Lung microvascular endothelial cell (primary cell): ENCODE results near the gene DDR2. TPM values are rescaled to one million over a fixed set of nuclear protein-coding genes. Genes with fewer than 3 reads are reported as not detected.

ENCODE experiments used
- DNase-seq, 2 donors: peaks; one replicate each; pipeline versions ENCODE4 v3.0.0 to v3.0.0-alpha.2; 2010; ENCODE audit warnings: low read depth in 2 of 2
- total RNA-seq: library from RNA; depleted of rRNA; stranded (reverse); fragments of >200 nt; gene quantifications from 2 replicates; pipeline ENCODE4 v1.2.1, GENCODE V29; 2014

DDR2 gene
- total RNA-seq, 1 donor from 2014 or later: 3.4 TPM

DNA sequence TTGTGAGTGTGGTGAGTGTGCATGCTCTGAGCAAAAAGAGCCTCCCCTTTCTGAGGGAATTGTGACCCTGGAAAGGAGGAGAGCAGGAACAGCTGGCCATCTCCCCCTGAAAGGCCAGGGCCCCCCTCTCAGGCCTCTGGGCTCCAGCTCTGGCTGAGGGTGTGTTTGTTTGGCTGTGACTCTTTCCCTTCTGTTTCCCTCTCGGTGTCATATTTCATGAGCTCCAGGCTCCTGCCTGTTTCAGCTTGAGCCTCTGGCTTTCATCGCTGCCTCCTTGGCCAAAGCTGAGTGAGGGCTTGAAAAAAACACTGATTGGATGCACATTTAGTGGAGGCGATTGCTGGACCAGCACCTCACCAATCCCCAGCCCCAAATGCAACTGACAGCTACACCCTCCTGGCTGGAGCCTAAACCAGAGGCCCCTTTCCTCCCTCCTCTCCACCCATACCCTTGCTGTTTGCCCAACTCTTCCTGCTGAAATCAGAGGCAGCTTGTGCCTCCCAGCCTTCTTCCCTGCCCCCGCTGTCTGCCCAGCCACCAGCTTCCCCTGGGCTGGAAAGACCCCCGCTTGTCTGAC lies 64.1 kb downstream of the DDR2 start:
- DNase-seq: peak; percentile 81 to 83

DNA sequence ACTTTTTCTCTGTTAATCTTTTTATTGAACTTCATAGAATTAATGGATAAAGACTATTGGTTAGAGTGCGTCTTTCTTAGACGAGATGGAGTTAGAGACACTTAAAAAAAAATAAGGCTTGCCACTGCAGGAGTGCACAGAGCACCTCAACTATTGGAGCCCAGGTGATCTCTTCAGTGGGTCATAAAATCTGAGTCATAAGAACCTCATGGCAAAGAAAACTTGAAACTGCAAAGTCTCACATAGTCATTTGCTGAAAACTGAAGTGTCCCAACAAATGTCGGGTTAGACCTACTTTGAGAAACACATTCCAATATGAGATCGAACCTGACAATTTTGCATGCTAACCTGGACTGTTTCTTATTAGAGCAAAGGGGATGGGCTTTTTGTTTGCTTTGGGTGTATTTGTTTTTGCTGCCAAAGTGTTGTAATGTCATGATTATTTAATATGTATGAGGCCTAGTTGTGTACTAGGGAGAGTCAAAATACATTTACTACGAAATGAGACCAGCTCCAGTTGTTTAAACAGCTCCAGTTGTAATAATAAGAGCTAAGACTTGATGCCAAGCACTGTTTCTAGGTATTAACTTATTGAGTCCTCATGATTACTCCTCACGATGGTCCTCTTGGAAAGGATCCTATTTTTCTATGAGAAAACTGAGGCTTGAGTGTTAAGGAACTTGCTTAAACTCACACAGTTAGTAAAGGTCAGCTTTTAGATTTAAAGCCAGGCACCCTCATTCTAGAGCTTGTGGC lies 65.1 kb downstream of the DDR2 start:
- DNase-seq: no peak

DNA sequence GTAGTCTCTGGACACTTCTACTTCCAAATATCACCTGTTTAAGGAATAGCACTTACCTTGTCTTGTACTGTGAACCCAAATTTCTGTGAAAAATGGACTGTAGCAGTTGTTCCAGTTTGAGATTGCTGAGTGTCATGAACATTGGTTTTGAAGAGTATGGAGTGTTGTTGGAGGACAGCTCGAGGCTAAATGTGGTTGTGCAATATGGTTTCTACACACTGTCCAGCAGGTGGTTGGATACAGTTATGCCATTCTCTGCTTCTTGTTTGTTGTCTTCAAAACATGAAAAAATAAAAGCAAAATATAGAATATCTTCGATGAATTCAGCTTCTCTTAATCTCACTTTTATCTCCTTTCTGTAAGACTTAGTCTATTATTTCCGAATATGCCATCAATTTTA lies 67.1 kb downstream of the DDR2 start:
- DNase-seq: no peak

DNA sequence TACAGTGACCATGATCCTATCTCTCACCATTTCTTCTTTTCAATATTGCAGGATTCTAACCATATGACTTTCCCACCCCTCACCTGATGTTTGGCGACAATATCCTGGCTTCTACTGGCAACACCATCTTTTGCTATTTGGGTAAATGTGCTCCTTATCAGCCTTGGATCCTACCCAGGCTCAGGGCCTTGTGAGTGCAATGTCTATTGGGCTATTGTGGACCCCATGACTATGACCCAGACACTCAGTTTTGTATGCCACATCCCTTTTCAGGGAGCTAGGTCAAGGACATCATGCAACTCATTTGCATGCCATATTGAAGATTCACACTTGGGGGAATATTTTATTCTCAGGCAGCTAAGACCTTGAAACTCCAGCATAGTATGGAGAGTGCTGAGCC lies 67.9 kb downstream of the DDR2 start:
- DNase-seq: no peak

DNA sequence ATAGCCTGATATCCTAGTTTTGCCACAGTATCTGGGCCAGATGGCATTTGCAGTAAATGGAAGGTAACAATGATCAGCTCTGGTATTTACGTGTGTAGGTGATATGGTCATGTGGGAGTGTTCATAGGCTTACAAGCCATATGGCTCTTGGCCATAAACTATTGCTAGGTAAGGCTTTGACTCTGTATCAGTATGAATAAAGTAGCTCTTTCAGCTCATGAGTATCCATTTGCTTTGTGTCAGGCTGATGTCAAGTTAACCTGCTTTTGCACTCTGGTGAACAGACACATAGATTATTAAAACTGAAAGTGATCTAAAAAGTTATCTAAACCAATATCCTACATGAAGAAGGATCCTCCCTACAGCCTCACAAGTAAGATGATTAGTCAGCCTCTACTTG lies 69.0 kb downstream of the DDR2 start:
- no peak for DNase-seq

DNA sequence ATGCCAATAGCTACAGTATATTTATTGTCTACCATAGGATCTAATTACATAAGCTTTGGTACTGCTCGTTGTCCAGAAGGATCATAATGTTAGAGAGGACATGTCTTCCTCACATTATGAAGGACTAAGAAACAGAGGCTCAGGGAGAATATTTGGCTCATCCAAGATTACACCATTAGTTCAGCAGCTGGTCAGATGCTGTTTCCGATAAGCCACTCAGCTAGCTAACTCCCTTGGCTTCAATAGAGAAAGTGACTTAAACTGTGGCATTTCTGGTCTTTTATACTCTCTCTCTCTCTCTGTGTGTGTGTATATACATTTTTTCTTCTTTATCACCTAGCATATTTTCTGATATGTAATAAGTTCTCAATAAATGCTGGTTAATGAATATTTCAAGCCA lies 70.4 kb downstream of the DDR2 start:
- DNase-seq: no peak

DNA sequence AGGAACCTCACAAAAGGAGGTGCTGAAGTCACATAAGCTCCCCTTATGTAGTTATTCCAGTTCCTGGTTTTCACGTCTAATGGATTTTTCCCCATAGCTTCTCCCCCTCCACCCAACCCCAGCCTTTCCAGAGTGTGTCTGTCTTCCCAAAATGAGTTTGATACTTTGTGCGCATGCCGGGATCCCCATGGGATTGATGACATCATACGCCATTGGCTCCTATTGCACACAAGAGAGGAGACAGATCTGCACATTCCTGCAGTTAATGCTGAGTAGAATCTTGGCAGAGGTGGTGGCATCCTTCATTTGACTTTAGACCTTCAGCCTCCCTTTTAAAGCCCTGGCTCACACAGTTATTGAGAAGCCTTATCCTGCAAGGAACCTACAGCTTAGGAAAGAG lies 71.4 kb downstream of the DDR2 start:
- no peak for DNase-seq

DNA sequence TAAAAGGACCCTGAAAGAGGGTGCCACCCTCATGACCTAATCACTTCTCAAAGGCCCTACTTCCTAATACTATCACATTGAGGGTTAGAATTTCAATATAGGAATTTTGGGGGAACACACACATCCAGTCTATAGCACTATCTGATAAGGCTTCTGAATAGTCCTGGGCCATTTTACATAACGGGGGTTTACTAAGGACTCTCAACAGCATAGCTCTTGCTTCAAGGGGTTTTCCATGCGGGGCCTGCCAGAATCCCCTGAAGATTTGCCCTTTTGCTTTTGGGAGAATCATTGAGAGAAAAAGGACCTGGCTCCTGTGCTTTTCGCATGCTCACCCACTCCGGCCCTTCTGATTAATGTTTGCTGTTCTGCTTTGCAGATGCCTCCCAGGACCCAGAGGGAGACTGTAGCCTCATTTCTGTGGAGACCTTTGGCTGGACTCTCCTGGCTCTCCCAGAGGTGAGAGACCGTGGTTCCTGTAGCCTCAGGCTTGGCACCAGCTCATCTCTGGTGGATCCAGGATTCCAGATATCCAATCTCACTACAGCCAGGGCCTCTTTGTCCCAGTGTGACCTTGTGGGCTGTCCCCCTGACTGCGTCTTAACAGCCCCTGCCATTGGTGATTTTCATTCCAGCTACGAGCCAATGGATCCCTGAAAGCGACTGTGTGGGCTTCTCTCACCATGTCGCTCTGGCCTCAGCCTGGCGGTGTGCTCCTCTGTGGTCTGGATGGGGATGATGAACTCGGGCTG lies 72.6 kb downstream of the DDR2 start:
- DNase-seq: no peak

DNA sequence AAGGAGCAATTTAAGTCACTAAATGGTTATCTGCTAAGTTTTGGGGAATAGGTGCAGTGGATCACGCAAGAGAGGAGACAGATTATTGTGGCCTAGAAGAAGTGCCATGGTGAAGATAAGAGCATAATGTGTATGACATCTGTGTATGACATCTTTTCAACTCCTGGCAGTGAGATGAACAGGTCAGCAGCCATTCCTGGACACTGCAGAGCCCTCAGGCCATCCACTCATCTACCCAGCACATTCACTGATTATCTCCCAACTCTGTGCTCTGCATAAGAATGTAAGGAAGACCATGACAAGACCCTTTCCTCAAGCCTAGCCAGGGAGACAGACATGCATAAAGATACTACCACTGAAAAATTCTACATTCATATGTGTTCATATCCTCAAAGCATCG lies 73.7 kb downstream of the DDR2 start:
- no peak for DNase-seq

DNA sequence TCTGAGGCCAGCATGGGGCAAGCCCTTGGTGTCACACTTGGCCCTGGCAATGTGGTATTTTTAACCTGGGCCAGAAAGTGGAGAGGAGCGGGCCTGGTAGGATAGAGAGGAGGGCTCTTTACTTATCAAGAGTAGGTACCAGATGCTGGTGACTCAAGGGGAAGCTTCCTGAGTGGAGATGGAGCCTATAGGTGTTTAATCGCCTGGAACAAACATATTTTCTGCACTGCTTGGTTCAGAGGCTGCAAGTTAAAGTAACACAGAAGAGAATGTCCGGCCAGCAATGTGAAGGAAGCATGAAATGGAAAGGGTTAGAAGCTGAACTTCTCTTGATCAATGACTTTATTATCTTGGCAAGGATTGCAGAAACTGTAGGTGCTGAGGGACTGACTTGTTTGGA lies 74.3 kb downstream of the DDR2 start:
- no peak for DNase-seq

DNA sequence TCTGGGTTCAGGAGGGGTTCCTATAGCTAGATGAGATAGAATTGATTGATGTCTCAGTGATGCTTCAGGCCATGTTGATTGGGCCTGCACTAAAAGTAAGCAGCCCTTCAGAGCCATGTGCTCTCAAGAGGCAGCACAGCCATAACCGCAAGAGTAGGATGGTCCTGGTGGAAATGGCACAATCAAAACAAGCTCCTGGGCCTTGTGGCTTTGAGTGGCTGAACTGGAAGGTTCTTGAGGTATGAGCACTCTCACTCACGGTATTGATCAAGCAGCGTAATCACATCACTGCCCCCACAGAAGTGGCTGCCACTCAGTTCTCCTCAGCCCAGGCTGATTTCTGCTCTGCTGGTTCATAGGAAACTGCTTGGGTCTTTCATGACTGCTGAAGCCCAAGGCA lies 76.0 kb downstream of the DDR2 start:
- no peak for DNase-seq

DNA sequence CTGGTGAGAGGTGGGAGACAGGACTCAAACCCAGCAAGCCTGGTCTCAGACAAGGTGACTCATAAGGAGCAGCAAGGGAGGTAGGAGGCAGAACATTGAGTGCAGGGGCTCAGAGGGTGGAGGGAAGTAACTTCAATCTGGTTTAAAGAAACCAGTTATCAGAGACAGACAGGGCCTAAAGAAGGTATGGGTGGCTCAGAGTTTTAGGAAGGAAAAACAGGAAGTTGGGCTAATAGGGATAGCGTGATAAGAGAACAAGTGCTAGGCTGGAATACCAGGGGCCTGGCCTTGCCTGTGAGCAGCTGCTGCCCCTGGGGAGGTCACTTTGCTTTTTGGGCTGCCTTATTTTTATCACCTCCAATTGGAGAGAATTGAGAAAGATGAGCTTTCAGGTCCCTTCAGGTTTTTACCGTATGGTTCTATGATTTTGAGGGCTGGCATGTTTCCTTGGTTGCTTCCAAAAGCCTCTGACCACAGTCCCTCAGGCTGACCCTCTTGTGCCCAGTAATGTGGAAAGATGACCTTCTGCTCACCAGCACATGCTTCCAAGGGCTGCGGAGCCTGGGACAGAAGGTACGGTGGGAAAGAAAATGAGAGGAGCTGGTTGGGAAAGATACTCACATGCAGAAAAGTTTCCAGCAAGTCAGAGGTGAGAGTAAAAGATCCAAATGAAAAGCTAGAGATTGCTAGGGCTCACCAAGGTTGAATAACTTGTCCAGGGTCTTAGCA lies 77.0 kb downstream of the DDR2 start:
- peak in 1 of 2 donors; percentile 11 for DNase-seq

DNA sequence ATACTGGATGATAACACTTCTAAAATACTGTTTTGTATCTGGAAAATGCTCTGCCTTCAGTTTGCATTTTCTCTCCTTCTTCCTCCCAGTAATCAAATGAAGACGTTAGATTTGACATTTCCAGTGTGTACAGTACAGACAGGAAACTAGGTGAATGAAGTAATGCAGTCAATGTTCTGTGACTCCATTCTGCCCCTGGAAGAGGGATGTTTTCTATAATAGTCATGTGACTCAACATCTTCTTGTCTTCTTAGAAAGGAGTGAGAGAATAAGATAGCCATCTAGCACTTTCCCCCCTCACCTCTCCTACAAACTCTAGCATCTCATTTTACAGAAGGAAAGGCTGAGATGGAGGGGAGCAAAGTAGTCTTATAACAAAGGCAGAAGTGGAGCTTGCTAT lies 77.6 kb downstream of the DDR2 start:
- DNase-seq: peak in 1 of 2 donors; percentile 16

DNA sequence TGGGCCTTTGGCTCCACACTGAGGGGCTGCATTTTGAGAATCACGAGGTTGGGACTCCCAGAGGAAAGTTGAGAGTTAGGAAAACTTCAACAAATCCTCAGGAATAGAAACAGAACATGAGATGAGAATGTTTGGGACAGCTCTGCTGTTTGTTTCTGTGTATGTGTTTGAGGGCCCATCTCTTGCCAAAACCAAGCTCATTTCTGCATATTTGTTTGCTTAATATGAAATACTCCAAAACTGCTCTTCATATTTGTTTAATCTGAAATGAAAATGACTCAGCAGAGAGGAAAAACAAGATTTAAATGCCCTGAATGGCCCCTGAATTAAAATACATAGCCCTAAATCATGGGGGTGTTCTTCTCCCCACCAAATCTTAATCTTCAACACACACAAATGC lies 78.1 kb downstream of the DDR2 start:
- no peak for DNase-seq

DNA sequence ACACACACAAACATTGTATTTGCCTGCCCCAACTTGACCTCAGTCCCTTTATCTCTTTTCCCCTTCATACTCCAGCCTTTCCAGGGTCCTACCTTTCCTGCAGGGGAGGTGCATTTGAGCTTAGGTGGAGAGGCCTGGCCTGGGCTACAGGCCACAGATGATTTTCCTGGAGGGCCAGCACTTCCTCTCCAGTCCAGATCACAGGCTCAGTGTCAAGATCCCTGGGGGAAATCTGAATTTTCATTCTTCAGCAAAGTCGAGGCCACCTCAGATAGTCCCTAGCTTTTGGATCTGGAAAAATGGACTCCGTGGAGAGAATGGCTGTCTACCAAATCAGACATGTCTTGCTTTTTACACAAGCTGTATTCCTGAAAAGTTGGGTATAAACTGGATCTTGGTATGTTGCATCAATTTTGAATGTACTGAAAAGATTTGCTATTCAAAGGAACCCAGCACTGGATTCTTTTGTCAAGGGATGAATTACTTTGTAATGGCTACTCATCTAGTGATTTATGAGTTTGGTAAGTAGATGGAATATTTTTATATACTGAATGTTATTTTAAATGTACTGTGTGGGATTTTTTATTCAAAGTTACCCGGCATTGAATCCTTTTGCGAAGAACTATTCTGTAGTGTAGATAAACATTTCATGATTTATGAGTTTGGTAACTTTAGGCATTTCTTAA lies 78.7 kb downstream of the DDR2 start:
- DNase-seq: no peak

DNA sequence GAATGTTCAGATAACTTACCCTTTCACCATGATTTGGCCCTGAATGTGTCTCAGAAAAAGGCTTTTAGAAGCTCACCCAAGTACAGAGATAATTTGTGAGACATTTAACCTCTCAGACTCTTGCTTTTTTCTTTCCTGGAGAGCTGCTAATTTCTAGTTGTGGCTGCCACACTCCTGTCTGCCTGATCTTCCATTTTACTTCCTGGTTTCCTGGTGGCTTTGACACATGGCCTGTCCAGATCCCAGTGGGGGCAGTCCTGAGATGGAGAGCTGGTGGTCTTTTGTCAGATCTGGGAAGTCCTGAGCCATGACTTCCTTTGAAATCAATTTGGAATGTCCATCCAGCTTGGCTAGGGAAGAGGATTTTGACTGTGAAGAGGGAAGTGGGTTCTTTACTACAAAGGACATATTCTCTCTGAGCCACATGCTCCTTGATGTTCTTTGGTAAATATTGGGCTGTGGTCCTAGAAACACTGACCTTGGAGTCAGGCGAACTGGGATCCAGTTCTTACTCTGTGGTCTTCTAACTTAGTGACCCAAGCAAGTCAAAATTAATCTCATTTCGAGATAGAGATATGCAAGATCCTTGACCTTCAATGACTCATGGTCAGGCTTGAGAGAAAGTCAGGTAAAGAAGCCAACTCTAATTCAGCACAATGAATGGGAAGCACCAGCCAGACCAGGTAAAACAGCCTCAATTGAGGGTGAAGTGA lies 80.2 kb downstream of the DDR2 start:
- no peak for DNase-seq

DNA sequence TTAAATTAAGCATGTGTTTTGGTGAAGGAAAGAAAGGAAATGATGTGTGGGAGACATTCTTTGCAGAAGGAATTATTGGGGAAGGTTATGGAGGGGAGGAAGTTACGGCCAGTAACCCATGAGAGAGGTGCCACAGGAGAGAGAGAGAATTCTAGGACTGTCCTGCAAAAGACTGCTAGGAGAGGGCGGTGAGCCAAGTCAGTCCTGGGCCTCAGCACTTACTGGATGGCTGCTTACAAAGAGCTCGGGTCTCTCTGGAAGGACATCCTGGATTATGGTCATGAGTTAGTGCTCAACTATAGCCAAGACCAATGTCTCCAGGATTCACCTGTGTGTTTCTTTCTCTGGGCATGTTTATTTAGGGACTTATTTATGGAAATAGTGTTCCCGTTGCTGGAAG lies 83.9 kb downstream of the DDR2 start:
- DNase-seq: peak; percentile 22 to 29

DNA sequence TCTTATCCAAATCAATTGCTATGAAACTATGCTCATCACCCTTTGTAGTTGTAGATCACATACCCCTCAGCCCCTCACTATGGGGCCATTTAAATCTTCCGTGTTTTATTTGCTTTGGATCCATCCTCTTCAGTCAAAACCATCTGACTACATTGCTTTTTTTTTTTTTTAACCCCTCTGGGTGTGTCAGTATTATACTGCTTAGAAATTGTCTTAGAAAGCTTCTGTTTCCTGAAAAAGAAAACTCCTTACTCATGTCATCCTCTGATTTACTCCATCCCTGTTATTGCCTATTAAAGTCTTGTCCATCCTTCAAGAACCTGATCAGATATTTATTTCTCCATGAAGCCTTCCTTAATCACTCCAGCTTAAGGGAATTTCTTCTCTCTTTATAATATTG lies 84.3 kb downstream of the DDR2 start:
- DNase-seq: no peak

DNA sequence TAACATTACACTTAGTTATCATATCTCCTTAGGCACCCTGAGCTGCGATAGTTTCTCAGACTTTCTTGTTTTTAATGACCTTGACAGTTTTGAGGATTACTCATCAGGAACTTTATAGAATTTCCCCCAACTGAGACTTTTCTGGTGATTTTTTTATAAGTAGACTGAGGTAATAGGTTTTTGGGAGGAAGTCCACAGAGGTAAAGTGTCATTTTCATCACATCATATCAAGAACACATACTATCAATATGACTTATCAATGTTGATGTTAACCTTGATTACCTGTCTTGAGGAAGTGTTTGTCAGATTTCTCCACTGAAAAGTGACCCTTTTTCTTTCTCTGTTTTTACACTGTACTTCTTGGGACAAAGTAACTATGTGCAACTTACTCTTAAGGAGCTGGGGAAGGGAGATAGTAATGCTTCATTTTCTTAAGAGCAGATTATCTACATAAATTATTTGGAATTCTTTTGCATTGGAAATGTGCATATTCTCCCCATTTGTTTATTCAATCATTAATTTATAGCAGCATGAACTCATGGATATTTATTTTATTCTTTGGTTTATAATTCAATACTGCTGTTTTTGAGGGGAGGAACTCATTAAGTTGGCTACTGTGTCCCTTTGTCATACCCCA lies 85.4 kb downstream of the DDR2 start:
- DNase-seq: no peak

DNA sequence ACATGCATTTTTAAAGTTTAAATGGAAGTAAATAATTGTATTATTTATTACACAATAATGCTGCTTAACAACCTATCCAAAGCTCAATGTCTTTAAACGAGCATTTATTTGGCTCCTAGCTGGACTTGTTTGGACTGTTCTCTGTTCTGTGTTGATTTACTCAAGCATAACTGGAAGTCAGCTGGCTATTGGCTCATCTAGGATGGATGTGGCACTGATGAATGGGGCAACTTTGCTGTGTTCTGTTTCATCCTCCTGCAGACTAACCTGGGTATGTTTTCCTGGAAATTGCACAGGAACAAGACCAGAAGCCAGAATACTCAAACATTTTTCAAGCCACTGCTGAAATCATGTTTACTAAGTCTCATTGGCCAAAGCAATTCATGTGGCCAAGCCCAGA lies 87.4 kb downstream of the DDR2 start:
- DNase-seq: no peak
